Measurements from ENCODE around the gene CTNND1. TPM values are rescaled to one million over a fixed set of nuclear protein-coding genes. Genes with fewer than 3 reads are reported as not detected.

Gene CTNND1
- total and polyA plus RNA-seq, 9 of the 15 experiments (the other 6 are each of a cell fraction or from before 2014, with no cell fraction given) = 11.1 to 74.0 (median 43.3) TPM

- TF ChIP-seq, protein P1, sequence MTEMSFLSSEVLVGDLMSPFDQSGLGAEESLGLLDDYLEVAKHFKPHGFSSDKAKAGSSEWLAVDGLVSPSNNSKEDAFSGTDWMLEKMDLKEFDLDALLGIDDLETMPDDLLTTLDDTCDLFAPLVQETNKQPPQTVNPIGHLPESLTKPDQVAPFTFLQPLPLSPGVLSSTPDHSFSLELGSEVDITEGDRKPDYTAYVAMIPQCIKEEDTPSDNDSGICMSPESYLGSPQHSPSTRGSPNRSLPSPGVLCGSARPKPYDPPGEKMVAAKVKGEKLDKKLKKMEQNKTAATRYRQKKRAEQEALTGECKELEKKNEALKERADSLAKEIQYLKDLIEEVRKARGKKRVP (CRISPR knock-in tag; IDR thresholded peaks at IDR 0.05) = no peak
- TF ChIP-seq MIER1 (IDR thresholded peaks at IDR 0.05; ENCODE audit: low read depth) = no peak
- TF ChIP-seq NFIX (CRISPR knock-in tag; IDR thresholded peaks at IDR 0.05; ENCODE audit: low read depth) = no peak
- no peak for TF ChIP-seq ZNF639 (CRISPR knock-in tag; conservative IDR thresholded peaks at IDR 0.05 in 1 of 2, IDR thresholded peaks at IDR 0.05 in 1 of 2)
- no peak for TF ChIP-seq ARHGAP35 (IDR thresholded peaks at IDR 0.05; ENCODE audit: partially characterized antibody)
- TF ChIP-seq SAFB (IDR thresholded peaks at IDR 0.05; ENCODE audit: borderline replicate concordance, low read depth, low read length) = no peak
- no peak for TF ChIP-seq NONO (IDR thresholded peaks at IDR 0.05; ENCODE audit: low read depth in 2 of 2, low read length in 1 of 2)
- TF ChIP-seq XRCC3 (IDR thresholded peaks at IDR 0.05) = no peak
- no peak for TF ChIP-seq KDM4B (IDR thresholded peaks at IDR 0.05; ENCODE audit: borderline replicate concordance in 2 of 2, low read depth in 1 of 2)
- TF ChIP-seq FOXA3 (CRISPR knock-in tag; conservative IDR thresholded peaks at IDR 0.05 in 1 of 2, IDR thresholded peaks at IDR 0.05 in 1 of 2) = no peak
- TF ChIP-seq, protein P2, sequence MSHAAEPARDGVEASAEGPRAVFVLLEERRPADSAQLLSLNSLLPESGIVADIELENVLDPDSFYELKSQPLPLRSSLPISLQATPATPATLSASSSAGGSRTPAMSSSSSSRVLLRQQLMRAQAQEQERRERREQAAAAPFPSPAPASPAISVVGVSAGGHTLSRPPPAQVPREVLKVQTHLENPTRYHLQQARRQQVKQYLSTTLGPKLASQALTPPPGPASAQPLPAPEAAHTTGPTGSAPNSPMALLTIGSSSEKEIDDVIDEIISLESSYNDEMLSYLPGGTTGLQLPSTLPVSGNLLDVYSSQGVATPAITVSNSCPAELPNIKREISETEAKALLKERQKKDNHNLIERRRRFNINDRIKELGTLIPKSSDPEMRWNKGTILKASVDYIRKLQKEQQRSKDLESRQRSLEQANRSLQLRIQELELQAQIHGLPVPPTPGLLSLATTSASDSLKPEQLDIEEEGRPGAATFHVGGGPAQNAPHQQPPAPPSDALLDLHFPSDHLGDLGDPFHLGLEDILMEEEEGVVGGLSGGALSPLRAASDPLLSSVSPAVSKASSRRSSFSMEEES (CRISPR knock-in tag; IDR thresholded peaks at IDR 0.05) = no peak
Observed at GRCh38 chr11:57834852-57835251, 73.2 kb downstream of the CTNND1 start (continued).

Data from K562 (cell line).